ENCODE data around the gene CARHSP1. TPM values are rescaled to one million over a fixed set of nuclear protein-coding genes. Genes with fewer than 3 reads are reported as not detected.

Gene CARHSP1
- polyA plus RNA-seq, 2 of the 4 experiments (the other 2 are of a cell fraction), result 53.9 to 172 TPM

GRCh38 chr16:8886593-8887430, 18.0 kb upstream of the CARHSP1 start:
- Histone ChIP-seq H3K4me2 (no peak overlapping the region), H3K27ac (peak overlapping the region in 1 of 2 experiments; percentile 78; a peak in 2 of 6 replicates), H3K4me3 (no peak overlapping the region), H3K9me3 (no peaks in the 10 kb centered on the region), H3K4me1 (peaks cover 23% of the 10 kb centered on the region)
- no peak for FAIRE-seq
- 77% methylated on average over 19 of the region's 19 CpGs for WGBS (ENCODE audit: missing lambda C conversion rate)
- CTCF ChIA-PET, result interaction anchor here (0.9 to 9.0 kb wide), 4 partner anchors 9 to 128 kb away, joined by 3 to 147 read pairs (median 4); no protein-coding TSS in a partner anchor
- POLR2A ChIA-PET, result interaction anchor here (2.5 kb wide), 1 partner anchor 18 kb away, joined by 13 read pairs; the partner anchor contains the start of gene CARHSP1
- ATAC-seq, result no peak
- TF ChIP-seq HOXB13 (CRISPR knock-in tag; IDR thresholded peaks at IDR 0.05; ENCODE audit: low read depth) (no peak), RAD21 (conservative IDR thresholded peaks at IDR 0.05 in 1 of 2, IDR thresholded peaks at IDR 0.05 in 1 of 2) (no peak), REST (IDR thresholded peaks at IDR 0.05) (no peak), SREBF2 (IDR thresholded peaks at IDR 0.05) (no peak), ZSCAN20 (CRISPR knock-in tag; IDR thresholded peaks at IDR 0.05) (no peak), CBX8 (IDR thresholded peaks at IDR 0.05) (no peak), MYC (IDR thresholded peaks at IDR 0.05; ENCODE audit: borderline replicate concordance, low read length) (no peak), TP53 (CRISPR knock-in tag; IDR thresholded peaks at IDR 0.05) (no peak), CHD4 (IDR thresholded peaks at IDR 0.05; ENCODE audit: borderline replicate concordance) (no peak), CTCF (IDR thresholded peaks at IDR 0.05) (no peak), RNF2 (IDR thresholded peaks at IDR 0.05; ENCODE audit: borderline replicate concordance, low read depth) (no peak)
- no peak for DNase-seq (ENCODE audit: low read depth in 1 of 2, low spot score in 1 of 2)

- POLR2A ChIA-PET, result interaction anchor here (2.5 kb wide), 1 partner anchor 17 kb away, joined by 13 read pairs; the partner anchor contains the start of gene CARHSP1
- DNase-seq (ENCODE audit: low read depth in 1 of 2, low spot score in 1 of 2), result no peak
- FAIRE-seq, result no peak
- no peak overlapping the region for H3K4me3 ChIP-seq
- peak; percentile 32 to 41 for ATAC-seq
- WGBS (ENCODE audit: missing lambda C conversion rate), result 55% methylated on average over 17 of the region's 20 CpGs
- CTCF ChIA-PET, result interaction anchor here (0.6 to 9.0 kb wide), 7 partner anchors 10 to 143 kb away, joined by 3 to 147 read pairs (median 3); partner anchors contain the start of gene CARHSP1
- H3K4me1 ChIP-seq, result peaks cover 23% of the 10 kb centered on the region
- H3K27ac ChIP-seq, result peak overlapping the region in 1 of 2 experiments; percentile 78; a peak in 3 of 6 replicates
- no peak overlapping the region for H3K4me2 ChIP-seq
- no peaks in the 10 kb centered on the region for H3K9me3 ChIP-seq
- no peak for TF ChIP-seq SREBF2 (IDR thresholded peaks at IDR 0.05)
- TF ChIP-seq FOSL2 (IDR thresholded peaks at IDR 0.05), result no peak
- no peak for TF ChIP-seq FOSL2 (CRISPR knock-in tag; IDR thresholded peaks at IDR 0.05)
- TF ChIP-seq ESRRA (IDR thresholded peaks at IDR 0.05; ENCODE audit: borderline replicate concordance, low read length), result no peak
- TF ChIP-seq FOXS1 (CRISPR knock-in tag; IDR thresholded peaks at IDR 0.05), result no peak
- no peak for TF ChIP-seq HOXB5 (CRISPR knock-in tag; IDR thresholded peaks at IDR 0.05)
- no peak for TF ChIP-seq FOSB (CRISPR knock-in tag; IDR thresholded peaks at IDR 0.05)
- TF ChIP-seq ZSCAN20 (CRISPR knock-in tag; IDR thresholded peaks at IDR 0.05), result no peak
- no peak for TF ChIP-seq MAZ (IDR thresholded peaks at IDR 0.05; ENCODE audit: borderline replicate concordance, low read depth, low read length)
- no peak for TF ChIP-seq ZC3H11A (IDR thresholded peaks at IDR 0.05)
- no peak for TF ChIP-seq PHF8 (IDR thresholded peaks at IDR 0.05; ENCODE audit: borderline replicate concordance, low read depth)
- TF ChIP-seq MAFK (IDR thresholded peaks at IDR 0.05; ENCODE audit: partially characterized antibody), result no peak
- TF ChIP-seq CEBPB (IDR thresholded peaks at IDR 0.05), result no peak
- TF ChIP-seq HOXA7 (CRISPR knock-in tag; IDR thresholded peaks at IDR 0.05), result no peak
- no peak for TF ChIP-seq EHMT2 (IDR thresholded peaks at IDR 0.05; ENCODE audit: low read depth)
- no peak for TF ChIP-seq REST (IDR thresholded peaks at IDR 0.05)
Observed at GRCh38 chr16:8885674-8886592, 17.1 kb upstream of the CARHSP1 start.
